ENCODE measurements around the gene RNF4.
"Not testable (repeated sequence)": the region's sequence is repeated elsewhere in the genome, so short reads cannot be mapped to it uniquely, and the experiment has no call there.

RNF4 gene, protein sequence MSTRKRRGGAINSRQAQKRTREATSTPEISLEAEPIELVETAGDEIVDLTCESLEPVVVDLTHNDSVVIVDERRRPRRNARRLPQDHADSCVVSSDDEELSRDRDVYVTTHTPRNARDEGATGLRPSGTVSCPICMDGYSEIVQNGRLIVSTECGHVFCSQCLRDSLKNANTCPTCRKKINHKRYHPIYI

DNA sequence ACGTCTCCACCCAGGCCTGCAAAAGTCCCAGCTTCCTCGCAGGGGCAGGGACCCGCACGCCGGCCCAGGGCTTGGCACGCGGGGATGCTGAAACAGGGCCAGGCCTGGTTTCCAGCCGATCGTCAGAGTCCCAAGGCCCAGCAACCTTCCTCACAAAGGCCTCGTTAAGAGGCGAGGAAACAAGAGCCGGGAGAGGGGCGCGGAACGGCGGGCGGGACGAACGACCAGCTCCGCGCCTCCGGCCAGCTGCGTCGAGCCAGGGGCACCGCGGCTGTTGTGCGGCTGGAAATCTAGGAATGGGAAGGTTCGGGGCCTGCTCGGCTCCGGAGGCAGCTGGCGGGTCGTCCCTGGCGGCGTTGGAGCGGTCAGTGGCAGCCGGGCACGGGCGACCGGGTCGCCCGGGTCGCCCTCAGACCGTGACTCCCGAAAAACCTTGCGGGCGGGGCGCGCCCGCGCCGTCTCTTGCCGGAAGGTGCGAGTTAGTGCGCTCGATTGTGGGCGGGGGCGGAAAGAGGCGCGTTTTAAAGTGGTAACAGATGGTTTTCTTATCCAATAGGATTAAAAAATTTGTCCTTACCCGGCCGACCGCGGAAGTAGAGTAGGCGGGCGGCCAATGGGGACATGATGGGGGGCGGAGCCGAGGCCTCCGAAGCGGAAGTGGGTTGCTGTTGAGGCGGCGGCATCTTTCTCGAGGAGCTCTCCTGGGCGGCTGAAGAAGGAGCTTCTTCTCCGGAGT lies at the start of gene RNF4:
TSS of gene RNF4 (plus strand) at position 651 of the 736 bp plus-strand sequence. CDS start 21,388 bp downstream, outside the sequence.
- DNase-seq = peak; percentile 97

DNA sequence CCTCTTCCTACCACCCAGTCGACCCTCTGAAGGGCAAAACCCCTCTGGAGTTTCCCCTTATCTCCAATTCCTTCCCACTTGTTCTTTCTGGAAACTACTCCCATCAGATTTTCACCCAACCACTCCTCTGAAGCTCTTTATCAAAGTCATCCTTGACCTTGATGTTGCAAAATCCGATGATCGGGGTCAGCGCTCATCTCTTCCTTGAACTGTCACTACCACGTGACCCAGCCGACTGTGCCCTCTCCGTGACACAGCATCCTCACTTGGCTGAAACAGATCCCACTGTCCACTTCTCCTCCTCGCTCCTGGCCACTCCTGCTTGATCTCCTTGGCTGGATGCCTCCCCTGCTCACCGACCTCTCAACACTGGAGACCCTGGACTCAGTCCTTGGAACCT lies 49.1 kb upstream of the RNF4 start:
- peak; percentile 7 for DNase-seq

DNA sequence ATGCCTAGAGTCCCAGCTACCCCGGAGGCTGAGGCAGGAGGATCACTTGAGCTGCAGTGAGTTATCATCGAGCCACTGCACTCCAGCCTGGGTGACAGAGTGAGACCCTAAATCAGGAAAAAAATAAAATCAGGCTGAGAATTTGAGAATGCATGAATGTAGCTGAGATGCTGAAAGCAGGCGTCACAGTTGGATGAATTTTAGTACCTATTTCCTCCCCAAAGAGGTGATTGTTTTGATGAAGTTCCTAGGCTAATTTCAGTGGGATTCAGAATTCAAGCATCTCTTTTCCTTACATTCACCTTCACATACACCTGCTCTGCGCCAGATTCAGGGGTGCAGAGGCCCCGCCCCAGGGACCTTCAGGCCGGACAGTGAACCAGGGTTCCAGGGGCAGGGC lies 47.0 kb upstream of the RNF4 start:
- no peak for DNase-seq

DNA sequence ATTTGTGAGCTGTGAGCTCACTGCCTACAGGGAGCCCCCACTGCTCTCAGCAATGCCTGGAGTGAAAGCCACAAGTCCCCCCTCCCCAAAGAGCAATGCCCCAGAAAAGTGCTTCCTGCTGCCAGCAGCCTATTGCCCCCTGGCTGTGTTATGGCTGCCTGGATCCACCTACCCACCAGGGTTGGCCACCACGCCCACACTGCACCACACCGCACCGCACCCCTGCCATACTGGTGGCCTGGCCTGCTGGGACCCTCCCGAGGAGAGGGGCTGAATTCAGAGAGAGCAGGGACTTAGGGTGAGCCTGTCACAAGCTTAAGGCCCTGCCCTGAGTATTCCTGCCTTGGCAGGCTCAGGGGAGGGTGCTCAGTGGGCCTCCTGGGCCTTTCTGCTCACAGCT lies 45.8 kb upstream of the RNF4 start:
- DNase-seq = no peak

DNA sequence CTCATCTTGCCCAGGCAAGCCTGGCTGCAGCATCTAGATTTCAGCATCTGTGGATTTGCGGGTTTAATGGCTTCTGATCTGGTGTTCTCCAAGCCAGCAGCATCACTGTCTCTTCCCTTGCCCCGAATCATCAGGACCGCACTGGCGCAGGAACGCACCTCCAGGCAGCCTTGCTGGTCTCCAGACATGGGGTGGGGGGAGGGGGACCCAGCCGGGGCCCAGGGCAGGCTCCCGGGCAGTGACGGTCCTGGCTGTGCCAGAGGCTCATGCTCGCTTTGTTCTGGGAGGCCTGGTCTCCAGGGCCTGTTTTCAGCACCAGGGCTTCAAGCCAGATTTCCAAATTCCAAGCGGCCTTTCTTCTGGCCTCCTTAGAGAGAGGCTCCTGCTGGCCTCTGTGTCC lies 45.2 kb upstream of the RNF4 start:
- no peak for DNase-seq

DNA sequence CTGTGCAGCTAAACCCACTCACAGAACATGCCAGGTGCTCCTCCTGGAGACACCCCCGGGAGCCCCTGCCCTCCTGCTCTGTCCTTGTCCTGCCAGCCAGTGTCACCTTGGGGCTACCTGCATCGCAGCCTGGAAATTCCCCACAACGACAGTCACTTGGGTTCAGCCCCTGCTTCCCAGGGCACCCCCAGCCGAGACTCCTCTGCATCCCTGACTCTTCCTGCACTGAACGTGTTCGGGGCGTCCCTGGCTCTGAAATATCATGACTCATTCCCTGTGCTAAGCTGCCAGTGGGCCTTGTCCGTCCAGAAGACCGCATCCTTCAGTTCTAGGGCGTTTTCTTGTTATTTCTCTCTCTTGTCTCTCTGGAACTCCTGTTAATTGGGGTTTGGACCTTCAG lies 44.3 kb upstream of the RNF4 start:
- no peak for DNase-seq

DNA sequence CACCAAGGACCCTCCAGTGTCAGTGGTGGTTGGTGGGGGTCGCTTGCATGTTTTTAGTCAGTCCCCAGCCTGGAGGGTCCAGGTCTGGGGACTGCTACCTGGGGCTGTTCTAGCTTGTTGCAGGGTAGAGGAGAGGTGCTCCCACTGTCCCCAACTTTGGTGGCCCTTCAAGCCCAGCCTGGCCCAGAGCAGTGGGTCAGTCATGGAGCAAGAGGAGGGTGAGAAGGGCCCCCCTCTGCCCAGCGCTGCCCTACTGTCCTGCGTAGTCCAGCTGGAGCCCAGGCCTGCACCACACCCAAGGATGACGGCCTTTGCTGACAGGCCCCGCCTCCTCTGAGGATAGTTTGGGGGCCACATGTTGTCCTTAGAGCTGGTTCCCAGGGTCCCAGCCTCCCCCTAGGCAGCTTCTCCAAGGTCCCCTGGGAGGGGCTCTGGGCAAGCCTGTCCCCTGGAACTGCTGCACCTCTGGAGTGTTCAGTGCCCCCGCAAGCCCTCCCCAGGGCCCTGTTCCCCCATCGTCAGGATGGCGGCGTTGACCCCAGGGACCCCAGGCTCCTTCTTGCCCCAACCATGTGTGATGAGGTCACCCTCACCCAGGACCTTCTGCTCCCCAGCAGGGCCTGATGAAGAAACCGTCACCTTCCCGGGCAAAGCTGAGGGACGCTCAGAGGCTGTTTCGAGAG lies 43.4 kb upstream of the RNF4 start:
- no peak for DNase-seq

DNA sequence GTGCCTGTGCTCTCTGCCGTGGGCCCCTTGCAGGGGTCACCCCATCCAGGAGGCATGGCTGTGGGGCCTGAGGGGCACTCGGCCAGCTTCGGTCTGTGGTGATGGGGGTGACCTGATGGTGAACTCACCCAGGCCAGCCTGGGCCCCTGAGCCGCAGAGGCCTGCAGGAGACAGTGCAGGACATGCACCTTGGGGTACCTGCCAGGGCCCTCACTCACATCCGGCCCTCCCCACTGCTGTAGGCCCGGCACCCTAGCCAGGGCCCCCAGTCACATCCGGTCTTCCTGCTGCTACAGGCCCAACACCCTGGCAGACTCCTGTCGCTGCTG lies 42.9 kb upstream of the RNF4 start:
- DNase-seq = no peak

DNA sequence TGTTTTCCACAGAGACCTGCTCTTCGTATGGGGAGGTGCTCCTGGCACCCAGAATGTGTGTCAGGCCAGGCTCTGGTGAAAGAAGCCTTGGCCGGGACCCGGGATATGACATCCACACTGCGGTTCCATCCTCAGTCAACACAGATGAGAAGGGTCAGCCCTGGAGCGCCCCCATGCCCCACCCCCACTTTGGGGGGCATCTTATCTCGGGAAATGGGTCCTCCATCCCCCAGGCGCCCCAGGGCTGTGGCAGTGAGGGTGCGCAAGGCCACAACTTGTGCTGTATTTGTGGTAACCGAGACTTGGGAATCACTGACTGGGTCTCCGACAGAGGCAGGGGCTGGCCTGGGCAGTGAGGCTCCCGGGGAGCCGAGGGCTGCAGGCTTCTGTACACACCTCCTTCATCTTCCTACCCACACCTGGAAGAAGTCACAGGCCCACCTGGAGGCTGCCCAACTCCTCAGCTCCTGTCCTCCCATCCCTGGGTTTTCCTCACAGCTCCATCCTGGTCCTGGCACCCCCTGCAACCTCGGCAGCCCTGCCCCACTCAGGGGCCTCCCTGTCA lies 42.1 kb upstream of the RNF4 start:
- DNase-seq = no peak

DNA sequence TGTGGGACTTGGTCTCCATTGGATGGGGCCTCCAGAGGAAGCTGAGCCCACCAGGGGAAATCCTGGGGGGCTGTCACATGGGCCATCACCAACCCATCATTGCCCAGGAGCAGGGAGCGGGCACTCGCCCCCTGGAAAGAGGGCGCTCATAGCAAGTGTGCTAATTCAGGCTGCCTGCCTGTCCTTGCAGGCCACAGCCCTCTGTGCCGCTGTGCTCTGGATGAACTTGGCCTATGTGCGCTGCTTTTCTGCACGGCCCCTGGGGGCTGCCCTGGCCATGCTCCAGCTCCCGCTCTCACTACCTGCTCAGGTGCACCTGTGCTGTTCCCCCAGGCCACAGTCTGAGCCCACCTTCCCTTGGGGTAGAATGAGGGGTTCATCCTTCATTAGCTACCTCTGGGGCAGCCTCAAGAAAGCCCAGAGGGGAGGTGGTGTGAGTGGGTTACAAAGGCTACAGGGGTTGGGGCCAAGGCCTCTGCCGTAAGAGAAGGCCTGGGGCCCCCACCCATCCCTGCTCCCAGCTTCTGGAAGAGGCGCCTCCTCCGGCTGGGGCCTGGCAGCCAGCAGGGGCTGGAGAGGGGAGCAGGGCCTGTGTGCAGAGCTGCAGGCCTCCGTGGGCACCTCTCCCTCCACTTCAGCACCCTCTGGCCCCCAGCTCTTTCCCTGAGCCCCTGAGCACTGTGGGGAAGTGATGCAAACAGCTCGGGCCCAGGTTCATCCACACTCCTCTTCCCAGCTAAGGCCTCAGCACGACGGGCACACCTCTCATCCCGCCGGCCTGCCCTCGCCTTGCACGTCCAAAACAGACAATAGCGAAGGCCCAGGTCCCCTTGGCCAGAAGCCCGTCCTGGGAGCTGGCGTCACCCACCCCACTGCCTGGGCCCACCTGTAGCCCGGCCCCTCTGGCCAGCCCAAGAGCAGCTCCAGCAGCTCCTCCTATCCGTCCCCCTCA lies 41.2 kb upstream of the RNF4 start:
- DNase-seq = no peak

DNA sequence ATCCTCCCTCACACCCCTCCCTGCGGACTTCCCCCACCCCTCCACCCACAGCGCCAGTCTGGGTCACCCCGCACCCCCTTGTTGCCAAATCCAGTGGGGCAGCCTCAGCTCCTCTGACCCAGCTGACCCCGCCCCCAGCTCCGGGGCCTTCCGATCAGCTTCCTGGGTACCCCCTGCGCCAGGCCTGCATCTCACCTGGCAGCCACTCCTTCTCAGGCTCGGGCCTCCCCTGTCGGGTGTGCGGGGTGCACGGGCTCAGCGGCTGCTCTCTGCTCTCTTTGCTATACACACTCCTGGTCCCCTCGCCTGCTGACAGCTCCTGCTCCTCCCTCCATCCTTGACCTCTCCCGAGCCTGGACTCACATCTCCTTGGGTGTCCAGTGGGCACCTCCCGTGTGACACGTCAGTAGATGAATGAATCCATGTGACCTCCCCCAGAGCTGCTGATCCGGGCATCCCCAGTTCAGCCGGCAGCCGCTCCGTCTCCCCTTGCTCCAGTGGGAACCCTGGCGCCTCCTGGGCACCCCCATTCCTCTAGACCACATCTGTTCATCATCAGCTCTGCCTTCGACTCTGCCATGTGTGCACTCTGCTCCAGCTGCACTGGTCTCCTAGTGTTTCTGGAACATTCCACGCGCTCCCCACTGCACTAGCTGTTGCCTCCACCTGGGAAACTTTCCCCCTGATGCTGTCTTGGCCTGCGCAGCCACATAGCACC lies 40.3 kb upstream of the RNF4 start:
- DNase-seq = no peak

DNA sequence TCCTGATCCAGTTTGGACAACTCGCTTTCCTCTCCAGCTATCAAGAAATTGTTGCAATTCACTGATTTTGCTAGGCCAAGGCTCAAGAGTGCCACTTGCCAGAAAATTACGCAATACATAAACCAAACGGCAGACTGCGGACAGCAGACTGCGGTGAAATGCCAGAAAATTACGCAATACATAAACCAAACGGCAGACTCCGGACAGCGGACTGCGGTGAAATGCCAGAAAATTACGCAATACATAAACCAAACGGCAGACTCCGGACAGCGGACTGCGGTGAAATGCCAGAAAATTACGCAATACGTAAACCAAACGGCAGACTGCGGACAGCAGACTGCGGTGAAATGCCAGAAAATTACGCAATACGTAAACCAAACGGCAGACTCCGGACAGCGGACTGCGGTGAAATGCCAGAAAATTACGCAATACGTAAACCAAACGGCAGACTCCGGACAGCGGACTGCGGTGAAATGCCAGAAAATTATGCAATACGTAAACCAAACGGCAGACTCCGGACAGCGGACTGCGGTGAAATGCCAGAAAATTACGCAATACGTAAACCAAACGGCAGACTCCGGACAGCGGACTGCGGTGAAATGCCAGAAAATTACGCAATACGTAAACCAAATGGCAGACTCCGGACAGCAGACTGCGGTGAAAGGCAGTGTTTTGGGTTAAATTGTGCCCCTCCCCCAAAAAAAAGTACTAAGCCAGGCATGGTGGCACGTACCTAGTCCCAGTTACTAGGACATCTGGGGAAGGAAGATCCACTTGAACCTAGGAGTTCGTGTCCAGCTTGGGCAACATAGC lies 38.8 kb upstream of the RNF4 start:
- DNase-seq = not testable (repeated sequence)

DNA sequence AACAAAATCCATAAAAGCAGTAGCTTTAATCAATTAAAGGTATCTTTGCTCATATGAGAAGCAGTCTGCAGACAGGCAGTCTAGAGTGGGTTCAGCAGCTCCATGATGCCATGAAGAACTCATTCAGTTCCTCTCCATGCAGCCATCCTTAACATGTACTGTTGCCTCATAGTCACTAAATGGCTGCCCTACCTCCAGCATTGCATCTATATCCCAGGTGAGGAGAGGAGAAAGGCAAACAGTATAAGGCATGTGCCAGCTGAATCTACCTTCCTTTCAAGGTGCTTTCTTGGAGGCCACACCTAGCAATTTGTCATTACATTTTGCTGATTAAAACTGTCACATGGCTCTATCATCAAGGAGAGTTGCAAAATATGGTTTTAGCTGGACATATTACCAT lies 36.9 kb upstream of the RNF4 start:
- no peak for DNase-seq

DNA sequence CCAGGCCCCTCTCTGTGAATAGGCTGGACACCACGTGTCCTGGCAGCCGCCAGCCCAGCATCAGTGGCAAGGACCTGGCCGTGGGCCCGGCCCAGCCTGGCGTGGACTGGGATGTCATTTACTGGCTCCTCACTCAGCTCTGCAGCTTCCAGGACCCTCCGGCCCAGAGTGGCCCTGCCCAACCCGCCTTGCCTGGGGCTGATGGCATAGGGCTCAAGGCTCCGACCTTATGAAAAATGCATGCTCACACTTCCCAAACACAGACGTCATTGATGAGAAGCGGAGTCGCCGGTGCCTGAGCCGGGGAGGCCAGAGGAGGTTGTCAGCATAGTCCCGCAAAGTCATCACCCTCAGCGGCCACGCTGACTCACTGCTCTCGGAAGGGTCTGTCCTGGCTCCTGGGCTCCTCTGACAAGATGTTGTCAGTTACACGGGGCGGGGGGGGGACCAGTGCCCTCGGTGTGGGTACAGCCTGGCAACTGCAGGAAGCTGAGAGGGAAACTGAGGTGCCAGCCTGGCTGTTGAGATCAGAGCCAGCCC lies 35.8 kb upstream of the RNF4 start:
- DNase-seq = no peak

DNA sequence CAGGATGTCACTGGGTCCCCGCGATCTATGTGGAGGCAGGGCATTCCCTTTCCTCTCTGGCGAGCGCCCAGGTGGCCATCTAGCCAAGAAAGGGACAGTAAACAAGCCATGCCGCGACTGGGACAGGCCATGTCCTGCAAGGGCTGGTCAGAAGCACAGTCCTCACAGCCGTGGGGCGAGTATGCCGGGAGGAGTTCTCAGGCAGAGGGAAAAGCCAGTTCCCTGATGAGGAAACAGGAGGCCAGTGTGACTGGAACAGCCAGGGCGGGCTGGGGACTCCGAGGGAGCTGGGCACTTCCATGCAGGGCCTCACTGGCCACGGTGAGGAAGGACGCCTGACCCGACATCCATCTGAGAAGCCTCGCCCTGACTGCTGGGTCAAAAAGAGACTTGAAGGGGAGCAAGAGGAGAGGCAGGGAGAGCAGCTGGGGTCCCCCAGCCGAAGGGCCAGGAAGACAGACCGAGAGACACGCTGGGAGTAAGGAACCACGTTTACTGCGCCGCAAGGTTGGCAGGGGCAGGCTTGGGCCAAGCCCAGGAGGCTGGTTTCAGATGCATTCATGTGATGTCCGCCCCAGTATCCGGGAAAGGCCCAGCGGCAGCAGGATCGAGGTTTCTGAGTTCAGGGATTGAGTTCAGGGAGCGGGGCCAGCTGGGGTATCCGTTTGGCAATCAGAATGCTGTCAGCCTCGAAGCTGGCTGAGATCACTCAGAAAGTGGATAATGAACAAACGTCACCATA lies 35.1 kb upstream of the RNF4 start:
- no peak for DNase-seq

DNA sequence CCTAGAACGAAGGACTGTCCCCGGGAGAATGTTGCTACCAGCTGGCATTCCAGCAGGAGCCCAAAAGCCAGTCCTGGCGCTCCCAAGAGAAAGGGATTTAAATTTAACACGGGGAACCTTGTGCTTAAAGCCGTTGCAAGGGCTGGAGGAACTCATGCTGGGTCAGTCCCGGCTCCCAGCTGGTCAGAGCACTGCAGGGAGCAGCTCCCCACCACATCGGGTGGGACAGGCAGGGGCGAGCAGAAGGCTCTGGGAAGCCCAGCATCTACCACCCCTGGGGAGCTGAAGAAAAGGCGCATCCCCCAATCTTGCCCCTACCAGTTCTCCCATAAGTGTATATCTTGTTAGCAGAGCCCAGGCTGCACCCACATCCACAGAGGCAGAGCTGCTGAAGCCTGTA lies 34.5 kb upstream of the RNF4 start:
- peak; percentile 42 for DNase-seq

DNA sequence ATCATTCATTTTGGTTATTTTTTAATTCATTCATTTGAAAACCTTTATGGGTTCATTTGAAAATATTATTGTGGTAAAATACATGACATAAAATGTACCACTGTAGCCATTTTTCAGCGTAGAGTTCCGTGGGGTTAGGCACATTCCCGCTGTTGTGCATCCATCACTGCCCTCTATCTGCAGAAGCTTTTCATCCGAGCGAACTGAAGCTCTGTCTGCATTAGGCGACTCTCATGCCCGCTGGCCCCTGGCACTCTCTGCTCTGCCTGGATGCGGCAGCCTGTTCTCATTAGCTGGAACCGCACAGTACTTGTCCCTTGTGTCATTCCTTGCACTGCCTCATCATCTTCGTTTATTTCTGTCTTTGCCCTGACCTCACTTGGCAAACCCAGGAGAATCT lies 32.6 kb upstream of the RNF4 start:
- DNase-seq = no peak

DNA sequence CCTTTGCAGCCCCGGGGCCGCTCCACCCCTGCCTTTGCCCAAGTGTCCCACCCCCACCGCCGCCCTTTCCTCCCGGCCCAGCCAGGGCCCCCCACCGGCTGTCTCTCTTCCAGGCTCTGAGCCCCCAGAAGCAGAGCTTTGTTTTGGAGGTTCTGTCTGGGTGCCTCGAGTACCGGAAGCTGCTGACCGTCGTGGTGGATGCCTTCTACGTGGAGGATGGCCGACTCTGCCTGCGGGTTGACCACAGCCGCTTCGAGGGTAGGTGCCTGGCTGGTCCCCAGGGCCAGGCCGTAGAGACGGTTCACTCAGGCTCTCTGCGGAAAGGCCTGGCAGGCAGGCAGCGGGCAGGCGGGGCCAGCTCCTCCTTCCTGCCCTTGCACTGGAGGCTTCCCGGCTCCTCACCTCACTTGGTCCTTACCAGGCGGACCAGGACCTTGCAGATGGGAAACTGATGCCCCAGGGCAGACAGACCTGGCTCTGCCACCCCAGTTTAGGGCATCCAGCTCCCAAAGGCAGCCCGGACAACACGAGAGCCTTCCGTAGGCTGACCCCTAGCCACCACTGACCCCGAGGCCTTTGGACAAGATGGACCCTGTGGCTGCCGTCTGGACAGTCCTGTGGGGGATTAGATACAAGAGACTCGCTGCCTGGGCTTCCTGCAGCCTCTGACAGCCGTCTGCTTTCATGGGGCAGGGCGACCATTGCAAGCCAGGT lies 32.0 kb upstream of the RNF4 start:
- DNase-seq = no peak

DNA sequence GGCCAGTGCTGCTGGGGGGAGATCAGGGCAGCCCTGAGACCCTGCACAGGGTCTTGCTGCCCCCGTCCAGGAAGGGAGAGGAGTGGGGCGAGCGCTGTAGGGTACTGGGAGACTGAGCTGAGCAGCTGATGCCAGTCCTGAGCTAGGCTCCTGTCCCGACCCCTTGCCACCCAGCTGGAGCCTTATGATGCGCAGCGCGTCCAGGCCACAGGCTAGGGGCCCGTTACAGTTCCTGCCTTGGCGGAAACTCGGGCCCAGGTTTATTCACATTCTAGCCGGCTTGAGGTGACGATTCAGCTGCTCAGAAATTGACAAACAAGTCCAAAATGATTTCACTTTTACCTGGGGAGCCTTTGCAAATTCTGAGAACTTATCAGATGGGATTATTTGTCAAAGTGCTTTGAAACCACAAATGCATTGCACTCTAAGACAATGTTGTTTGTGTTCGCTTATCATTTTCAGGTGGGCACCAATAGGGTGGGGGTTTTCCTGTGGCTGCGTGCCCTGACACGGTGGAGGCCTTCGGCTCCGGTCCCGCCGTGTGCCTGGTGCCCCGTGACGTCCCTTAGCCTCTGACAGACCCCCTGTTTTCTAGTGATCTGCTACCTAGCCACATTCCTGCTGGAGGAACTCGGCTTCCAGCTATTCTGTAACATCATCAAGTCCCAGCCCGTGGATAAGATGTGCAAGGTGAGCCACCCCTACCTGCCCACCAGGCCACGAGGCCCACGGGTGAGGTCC lies 31.3 kb upstream of the RNF4 start:
- DNase-seq = no peak

All from NCI-H82 (cell line).